T-helper 22 cell (primary cell): ENCODE results near the gene PKP3.
A peak's percentile ranks its signal among the peaks of the same experiment; 100 is the strongest.

Experiments
- DNase-seq: peaks from one replicate; pipeline ENCODE4 v3.0.0-alpha.2; 2020; ENCODE audit warnings: low read depth

The PKP3 gene

DNA sequence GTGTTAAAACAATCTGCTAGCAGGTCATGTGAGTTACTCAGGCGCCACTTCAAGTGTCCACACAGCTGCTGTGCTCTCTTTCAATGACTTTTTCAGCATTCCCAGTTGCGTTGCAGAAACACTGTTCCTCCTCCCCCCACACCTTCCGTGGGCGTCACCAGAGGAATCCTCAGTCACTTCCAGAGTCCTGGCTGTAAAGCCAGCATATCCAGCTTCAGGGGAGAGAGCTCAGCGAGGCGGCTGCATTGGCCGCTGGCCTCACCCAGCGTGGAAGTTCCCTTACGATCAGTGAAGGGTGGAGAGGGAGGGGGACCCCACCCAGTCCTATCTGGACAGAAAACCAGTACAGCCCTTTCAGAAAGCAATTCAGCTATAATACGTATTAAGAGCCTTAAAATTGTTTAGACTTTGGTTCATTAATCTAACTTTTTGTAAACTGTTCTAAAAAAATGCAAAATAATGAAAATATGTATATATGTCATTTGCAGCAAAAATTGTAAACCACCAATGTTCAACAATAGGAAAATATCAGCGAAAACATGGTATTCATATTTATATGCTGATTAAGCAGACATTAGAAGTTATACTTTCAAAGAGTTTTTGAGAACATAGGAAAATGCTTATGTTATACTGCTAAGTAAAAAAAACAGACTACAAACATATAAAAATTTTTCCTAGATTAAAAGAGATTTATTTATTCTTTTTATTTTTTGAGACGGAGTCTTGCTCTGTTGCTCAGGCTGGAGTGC is 50.6 kb downstream of the PKP3 start:
- DNase-seq, result no peak

GRCh38 chr11:445765-446588 is 52.0 kb downstream of the PKP3 start:
- DNase-seq, result no peak

DNA sequence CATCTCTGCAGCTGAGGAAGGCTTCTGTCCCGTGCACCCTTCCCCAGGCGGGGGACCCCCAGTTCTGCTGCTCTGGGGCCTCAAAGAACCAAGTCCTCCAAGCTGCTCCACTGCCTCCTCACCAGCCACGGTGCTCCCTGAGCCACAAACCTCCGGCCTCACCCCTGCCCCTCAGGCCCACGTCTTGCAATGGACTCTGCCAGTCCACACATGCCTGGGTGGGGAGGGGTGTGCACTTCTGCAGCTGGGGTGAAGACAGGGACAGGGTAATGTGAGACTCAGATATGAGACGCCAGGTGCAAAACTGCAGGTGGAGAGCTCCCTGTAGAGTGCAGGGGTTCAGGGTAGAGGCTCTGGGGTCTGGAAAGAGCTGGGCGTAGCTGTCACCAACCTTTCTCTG is 52.9 kb downstream of the PKP3 start:
- no peak for DNase-seq

DNA sequence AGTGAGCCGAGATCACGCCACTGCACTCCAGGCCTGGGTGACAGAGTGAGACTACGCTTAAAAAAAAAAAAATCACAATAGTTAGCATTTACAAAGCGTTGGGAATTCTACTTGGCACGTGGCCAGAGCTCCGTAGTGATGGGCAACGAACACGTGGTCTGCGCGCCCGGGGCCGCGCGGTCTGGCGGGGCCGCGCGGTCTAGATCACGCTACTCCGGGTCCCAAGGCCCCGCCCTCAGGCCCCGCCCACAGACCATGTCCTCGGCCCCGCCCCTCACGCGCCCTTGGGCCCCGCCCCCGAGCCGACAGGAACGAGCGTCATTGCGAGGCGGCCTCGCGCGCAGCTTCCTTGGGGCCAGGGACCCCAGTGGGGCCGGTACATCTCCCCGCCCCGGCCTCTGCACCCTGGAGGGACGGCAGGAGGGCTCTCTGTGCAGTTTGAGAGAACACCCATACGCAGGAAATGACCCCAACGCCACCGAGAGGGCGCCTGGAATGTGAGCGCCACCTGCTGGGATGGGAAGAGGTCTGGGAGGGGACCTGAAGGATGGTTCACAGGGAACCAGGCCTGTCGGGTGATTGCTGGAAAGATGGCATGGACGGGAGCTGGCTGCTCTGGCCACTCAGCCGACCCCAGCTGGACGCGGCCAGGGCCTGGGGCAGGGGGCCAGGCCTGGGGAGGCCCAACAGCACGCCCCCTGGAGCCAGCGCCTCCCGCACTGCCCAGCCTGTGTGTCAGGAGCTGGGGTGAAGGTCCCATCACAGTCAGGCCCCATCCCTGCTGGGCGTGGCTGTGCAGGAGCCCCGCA is 54.1 kb downstream of the PKP3 start:
- DNase-seq, result peak; percentile 87

GRCh38 chr11:449889-450808 is 56.1 kb downstream of the PKP3 start, which contains the start of gene PTDSS2:
Gene PTDSS2, plus strand, starts transcription at chr11:450279. Its CDS starts 177 bp downstream, at chr11:450456.
- peak; percentile 89 for DNase-seq

DNA sequence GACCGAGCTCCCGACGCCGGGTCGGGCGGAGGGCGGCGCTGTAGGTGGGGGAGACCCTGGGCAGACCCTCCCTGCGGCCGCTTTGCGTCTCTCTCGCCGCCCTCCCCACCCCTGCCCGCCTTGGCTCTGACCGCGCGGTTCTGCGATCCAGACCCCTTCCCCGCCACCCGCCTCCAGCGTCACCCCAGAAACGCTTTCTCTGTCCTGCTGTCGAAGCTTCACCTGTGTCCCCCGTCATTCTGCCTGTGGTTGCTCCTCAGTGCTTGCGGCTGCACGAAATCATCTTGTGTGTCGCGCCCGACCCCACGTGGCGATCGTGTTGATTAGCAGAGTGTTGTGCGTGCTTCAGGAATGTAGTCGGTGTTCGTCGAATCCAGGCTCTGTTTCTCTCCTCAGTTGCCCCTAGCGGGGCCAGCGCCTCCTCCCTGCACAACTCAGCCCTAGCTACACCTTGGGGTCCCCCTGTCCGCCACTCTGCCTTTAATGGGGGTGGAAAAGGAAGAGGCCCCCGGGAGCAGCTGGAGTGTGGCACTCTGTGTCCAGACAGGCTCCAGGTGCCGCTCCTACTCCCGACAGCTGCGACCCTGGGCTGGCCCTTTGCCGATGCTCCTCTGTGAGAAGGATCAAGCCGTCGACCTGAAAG is 56.9 kb downstream of the PKP3 start:
- DNase-seq, result peak; percentile 68

GRCh38 chr11:451738-452137 is 57.7 kb downstream of the PKP3 start:
- no peak for DNase-seq

- DNase-seq, result no peak
These were observed 58.3 kb downstream of the PKP3 start for GRCh38 chr11:452203-452744.

DNA sequence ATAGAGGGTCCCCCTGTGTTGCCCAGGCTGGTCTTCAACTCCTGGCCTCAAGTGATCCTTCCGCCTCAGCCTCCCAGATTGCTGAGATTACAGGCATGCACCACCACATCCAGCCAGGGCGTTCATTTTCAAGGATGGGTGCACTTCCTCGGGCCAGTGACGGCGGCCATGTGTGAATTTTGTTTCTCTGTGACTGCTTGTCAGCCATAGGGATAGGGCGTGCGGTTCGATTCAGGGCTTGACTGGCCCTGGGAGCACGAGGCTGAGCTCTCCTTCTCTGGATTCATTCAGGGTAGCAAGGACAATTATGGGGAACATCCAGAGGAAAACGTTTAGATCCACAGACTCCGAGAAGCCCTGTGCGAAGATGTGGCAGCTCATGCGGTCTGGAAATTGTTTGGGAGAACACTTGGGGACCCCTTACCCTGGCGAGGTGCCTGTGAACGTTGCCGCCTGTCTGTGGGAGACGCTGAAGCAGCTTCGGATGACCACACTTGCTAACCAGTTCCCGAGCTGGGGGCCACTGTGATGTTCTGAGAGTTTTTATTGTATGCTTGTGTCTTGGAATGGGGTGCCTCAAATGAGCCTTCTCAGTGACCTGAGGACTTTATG is 59.0 kb downstream of the PKP3 start:
- DNase-seq, result no peak

DNA sequence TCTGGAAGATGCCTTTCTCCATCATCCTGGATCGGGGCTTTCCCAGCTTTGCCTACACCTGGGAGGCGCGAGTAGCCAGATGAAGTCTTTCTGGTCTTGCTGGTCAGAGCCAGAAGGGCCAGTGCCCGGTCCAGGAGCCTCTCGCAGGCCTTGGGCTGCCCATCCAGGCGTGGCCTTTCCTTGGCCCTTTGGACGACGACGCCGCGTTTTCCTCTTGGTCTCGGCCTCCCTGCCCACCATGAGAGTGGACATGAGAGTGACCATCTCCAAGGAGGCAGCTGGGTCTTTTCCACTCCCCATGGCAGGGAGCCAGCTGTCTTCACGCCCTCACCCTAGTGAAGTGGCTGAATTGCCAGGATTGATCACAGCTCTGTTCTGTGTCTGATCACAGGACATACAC is 59.6 kb downstream of the PKP3 start:
- no peak for DNase-seq

DNA sequence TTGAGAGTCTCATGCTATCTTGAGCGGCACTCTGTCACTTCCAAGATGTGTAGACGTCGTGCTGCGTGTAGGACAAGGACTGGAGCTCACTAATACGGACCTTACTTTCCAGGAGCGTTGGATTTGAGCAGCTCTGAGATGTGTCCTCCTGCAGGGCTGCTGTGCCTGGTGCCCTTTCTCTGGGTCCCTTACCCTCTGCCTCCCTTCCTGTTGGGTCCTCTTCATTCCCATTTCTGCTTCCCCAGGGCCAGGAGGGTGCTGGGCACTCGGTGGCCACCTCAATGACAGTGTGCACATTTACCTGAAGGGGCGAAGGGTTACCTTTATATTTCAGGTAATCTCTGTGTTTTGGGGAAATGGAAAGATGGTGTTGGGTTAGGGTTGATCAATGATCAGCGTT is 60.0 kb downstream of the PKP3 start:
- no peak for DNase-seq
